WERI-Rb-1 (cell line): ENCODE measurements around the gene TNN.

ENCODE experiments used
- DNase-seq: peaks from one replicate; pipeline ENCODE4 v3.0.0-alpha.2; 2020
- H3K27ac ChIP-seq: fragments of 250-450 bp; sonication (Bioruptor Pico); 2 replicates; pipeline ENCODE4 v1.5.1; 2020; ENCODE audit warnings: mild to moderate bottlenecking, moderate library complexity
- H3K27me3 ChIP-seq: fragments of 250-450 bp; sonication (Bioruptor Pico); 2 replicates; pipeline ENCODE4 v1.5.1; 2021; ENCODE audit warnings: mild to moderate bottlenecking, low read depth, moderate library complexity; ENCODE audit not compliant: insufficient read depth, severe bottlenecking
- H3K36me3 ChIP-seq: fragments of 250-450 bp; sonication (Bioruptor Pico); 2 replicates; pipeline ENCODE4 v1.5.1; 2020; ENCODE audit warnings: mild to moderate bottlenecking, moderate library complexity
- H3K4me3 ChIP-seq: 2 replicates; pipeline ENCODE4 v1.5.1; 2011; ENCODE audit warnings: low read depth, mild to moderate bottlenecking, control low read depth, low read length
- H3K9me3 ChIP-seq: fragments of 250-450 bp; sonication (Bioruptor Pico); 2 replicates; pipeline ENCODE4 v1.5.1; 2021; ENCODE audit warnings: mild to moderate bottlenecking, moderate library complexity; ENCODE audit not compliant: severe bottlenecking
- TF ChIP-seq, protein P1 (sequence below): IDR thresholded peaks from 2 replicates; pipeline ENCODE4 v1.5.1; 2011; ENCODE audit warnings: low read depth, mild to moderate bottlenecking, control low read depth, inconsistent platforms, low read length

Gene TNN

DNA sequence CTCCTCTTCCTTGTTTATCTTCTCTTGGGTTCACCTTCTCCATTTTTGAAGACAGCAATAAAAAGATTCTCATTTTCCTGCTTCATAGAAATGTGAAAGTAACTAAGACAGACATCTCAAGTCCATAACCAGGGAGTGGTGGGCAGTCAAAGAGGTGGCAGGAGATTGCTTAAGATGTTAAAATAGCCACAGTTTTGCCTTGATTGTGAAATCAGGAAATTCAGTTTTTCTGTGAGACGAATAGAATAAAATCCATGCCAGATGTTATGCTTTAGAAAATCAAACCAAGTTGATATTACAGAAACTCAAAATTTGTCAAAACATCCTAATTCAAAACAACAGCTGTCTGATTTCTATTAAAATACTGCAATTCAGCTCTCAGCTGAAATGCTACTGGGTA lies 57.2 kb downstream of the TNN start:
- no peaks in the 10 kb centered on the region for H3K36me3 ChIP-seq
- no peaks in the 10 kb centered on the region for H3K9me3 ChIP-seq
- no peak for DNase-seq
- no peak overlapping the region for H3K27ac ChIP-seq
- H3K4me3 ChIP-seq, result no peak overlapping the region
- H3K27me3 ChIP-seq, result no peaks in the 10 kb centered on the region
- TF ChIP-seq, protein P1, sequence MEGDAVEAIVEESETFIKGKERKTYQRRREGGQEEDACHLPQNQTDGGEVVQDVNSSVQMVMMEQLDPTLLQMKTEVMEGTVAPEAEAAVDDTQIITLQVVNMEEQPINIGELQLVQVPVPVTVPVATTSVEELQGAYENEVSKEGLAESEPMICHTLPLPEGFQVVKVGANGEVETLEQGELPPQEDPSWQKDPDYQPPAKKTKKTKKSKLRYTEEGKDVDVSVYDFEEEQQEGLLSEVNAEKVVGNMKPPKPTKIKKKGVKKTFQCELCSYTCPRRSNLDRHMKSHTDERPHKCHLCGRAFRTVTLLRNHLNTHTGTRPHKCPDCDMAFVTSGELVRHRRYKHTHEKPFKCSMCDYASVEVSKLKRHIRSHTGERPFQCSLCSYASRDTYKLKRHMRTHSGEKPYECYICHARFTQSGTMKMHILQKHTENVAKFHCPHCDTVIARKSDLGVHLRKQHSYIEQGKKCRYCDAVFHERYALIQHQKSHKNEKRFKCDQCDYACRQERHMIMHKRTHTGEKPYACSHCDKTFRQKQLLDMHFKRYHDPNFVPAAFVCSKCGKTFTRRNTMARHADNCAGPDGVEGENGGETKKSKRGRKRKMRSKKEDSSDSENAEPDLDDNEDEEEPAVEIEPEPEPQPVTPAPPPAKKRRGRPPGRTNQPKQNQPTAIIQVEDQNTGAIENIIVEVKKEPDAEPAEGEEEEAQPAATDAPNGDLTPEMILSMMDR, result no peak

- no peaks in the 10 kb centered on the region for H3K27me3 ChIP-seq
- H3K9me3 ChIP-seq, result no peaks in the 10 kb centered on the region
- H3K36me3 ChIP-seq, result no peaks in the 10 kb centered on the region
- no peak overlapping the region for H3K4me3 ChIP-seq
- H3K27ac ChIP-seq, result no peak overlapping the region
- DNase-seq, result no peak
- TF ChIP-seq, protein P1, result no peak
Observed at GRCh38 chr1:175126347-175126746, 58.7 kb downstream of the TNN start.

DNA sequence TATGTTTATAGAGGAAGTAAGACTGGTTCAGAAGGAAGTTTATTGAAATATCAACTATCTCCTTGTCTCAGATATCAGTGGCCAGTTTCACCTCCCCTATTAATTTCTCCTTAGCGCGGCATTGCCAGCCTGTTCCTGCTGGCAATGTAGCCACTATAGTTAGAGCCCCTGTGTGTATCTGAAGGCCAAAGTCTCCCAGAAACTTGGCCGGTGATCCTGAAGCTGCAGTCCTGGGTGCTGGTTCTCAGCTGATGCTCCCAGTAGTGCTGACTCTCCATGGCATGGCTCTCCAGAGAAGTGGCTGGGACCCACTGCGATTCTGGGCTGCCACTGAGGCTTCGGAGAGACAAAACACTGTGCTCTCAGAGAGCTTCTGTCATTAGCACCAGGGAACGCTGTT lies 59.9 kb downstream of the TNN start:
- TF ChIP-seq, protein P1, result no peak
- no peak for DNase-seq
- H3K9me3 ChIP-seq, result no peaks in the 10 kb centered on the region
- no peak overlapping the region for H3K27ac ChIP-seq
- H3K27me3 ChIP-seq, result no peaks in the 10 kb centered on the region
- H3K4me3 ChIP-seq, result no peak overlapping the region
- no peaks in the 10 kb centered on the region for H3K36me3 ChIP-seq

DNA sequence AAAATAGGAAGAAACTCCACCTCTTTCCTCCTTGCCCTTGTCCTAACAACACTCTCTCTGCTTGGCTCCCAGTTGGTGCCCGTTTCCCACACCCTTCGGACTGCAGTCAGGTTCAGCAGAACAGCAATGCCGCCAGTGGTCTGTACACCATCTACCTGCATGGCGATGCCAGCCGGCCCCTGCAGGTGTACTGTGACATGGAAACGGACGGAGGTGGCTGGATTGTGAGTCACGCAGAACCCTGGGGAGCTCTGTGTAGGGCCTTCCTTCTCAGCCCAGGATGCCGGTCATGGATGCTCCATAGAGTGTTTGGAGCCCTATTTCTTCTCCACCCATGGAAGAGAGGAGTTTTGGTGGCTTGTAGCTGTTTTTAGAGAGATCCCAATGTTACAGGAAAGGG lies 60.9 kb downstream of the TNN start:
- H3K27ac ChIP-seq, result no peak overlapping the region
- TF ChIP-seq, protein P1, result no peak

GRCh38 chr1:175129182-175129581 lies 61.5 kb downstream of the TNN start:
- no peak overlapping the region for H3K27ac ChIP-seq
- no peaks in the 10 kb centered on the region for H3K9me3 ChIP-seq
- TF ChIP-seq, protein P1, result no peak
- H3K4me3 ChIP-seq, result no peak overlapping the region
- DNase-seq, result no peak
- H3K27me3 ChIP-seq, result no peaks in the 10 kb centered on the region
- no peaks in the 10 kb centered on the region for H3K36me3 ChIP-seq

More for the DNA sequence above, 60.9 kb downstream of the TNN start:
- DNase-seq, result no peak
- Histone ChIP-seq H3K27me3 (no peaks in the 10 kb centered on the region), H3K36me3 (no peaks in the 10 kb centered on the region), H3K4me3 (no peak overlapping the region), H3K9me3 (no peaks in the 10 kb centered on the region)

DNA sequence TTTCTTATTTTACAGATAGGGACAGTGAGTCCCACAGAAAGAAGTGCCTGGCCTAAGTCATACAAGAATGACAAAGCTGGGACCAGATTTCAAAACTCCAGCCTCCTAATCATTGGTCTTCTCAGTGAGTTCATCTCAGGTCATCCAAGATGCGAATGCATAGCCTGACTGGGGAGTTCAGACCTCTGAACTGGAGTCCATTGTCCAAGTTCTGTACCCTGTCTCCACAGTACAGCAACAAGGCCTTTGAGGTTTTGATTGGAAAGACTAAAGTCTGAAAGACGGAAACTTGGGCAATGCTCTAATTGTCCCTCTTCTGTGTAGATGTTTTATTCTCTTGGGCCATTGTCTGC lies 62.0 kb downstream of the TNN start:
- Histone ChIP-seq H3K27ac (no peak overlapping the region), H3K27me3 (no peaks in the 10 kb centered on the region)

More for the DNA sequence above, 62.0 kb downstream of the TNN start:
- TF ChIP-seq, protein P1, result no peak
- Histone ChIP-seq H3K9me3 (no peaks in the 10 kb centered on the region), H3K36me3 (no peaks in the 10 kb centered on the region), H3K4me3 (no peak overlapping the region)
- no peak for DNase-seq
